Fibroblast of mammary gland (primary cell): ENCODE results near the gene SCAPER.

ENCODE experiments used
- DNase-seq: peaks from one replicate; pipeline ENCODE4 v3.0.0-alpha.2; 2010; ENCODE audit warnings: low read depth
- H3K4me3 ChIP-seq: 2 replicates; pipeline ENCODE4 v1.5.1; 2011; ENCODE audit warnings: low read depth, mild to moderate bottlenecking, low read length, moderate library complexity; ENCODE audit not compliant: control insufficient read depth
- TF ChIP-seq, protein P1 (sequence below): conservative IDR thresholded peaks from 2 replicates; pipeline ENCODE4 v1.5.1; 2011; ENCODE audit warnings: low read depth, low read length, inconsistent platforms; ENCODE audit not compliant: control insufficient read depth, insufficient read depth

SCAPER gene

DNA sequence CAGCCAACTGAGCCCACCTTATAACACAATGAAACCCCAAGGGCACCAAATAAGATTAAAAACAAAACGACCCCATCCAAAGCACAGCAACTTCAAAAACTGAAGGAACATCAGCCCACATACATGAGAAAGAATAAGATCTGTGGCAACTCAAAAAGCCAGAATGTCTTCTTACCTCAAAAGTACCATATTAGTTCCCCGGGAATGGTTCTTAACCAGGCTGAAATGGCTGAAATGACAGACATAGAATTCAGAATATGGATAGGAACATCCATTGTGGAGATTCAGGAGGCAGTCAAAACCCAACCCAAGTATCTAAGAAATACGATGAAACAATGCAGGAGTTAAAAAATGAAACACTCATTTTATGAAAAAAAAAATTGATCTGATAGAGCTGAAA is 222.3 kb downstream of the SCAPER start:
- DNase-seq, result no peak
- H3K4me3 ChIP-seq, result no peak overlapping the region
- TF ChIP-seq, protein P1, sequence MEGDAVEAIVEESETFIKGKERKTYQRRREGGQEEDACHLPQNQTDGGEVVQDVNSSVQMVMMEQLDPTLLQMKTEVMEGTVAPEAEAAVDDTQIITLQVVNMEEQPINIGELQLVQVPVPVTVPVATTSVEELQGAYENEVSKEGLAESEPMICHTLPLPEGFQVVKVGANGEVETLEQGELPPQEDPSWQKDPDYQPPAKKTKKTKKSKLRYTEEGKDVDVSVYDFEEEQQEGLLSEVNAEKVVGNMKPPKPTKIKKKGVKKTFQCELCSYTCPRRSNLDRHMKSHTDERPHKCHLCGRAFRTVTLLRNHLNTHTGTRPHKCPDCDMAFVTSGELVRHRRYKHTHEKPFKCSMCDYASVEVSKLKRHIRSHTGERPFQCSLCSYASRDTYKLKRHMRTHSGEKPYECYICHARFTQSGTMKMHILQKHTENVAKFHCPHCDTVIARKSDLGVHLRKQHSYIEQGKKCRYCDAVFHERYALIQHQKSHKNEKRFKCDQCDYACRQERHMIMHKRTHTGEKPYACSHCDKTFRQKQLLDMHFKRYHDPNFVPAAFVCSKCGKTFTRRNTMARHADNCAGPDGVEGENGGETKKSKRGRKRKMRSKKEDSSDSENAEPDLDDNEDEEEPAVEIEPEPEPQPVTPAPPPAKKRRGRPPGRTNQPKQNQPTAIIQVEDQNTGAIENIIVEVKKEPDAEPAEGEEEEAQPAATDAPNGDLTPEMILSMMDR, result no peak

DNA sequence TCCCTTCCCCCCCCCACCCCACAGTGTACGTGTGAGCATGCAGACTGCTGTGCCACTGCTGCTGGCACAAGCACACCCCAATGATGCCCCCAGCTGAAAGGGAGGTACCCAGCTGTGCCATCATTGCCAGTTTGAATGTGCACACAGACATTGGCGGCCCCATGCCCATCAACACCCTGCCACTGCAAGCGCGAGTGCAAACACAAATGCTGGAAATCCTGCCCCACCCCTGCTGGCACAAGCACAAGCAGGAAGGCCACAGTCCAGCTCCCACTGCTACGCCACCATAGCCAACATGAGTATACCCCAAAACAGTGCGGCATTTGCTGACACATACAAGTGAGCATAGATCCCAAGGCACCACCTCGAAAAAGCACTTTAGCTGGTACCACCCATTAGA is 222.9 kb downstream of the SCAPER start:
- no peak overlapping the region for H3K4me3 ChIP-seq
- DNase-seq, result no peak
- TF ChIP-seq, protein P1, result no peak

DNA sequence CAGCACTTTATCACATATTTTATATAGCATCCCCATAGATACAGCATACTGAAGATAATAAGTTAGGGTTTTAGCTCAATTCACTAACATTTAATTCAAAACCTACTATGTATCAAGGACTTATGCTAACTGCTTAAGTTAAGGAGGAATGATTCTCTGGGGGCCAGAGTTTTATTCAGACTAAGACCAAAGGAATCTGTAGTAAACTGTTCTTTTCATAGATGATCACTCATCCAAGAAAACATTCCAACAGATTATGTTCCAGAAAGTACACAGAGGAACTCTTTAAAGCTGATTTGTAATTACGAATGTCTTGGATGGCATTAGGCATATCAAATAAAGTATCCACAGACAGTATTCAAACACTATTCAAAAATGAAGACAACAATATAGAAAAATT is 226.4 kb downstream of the SCAPER start:
- DNase-seq, result peak; percentile 38
- H3K4me3 ChIP-seq, result no peak overlapping the region
- TF ChIP-seq, protein P1, result no peak

DNA sequence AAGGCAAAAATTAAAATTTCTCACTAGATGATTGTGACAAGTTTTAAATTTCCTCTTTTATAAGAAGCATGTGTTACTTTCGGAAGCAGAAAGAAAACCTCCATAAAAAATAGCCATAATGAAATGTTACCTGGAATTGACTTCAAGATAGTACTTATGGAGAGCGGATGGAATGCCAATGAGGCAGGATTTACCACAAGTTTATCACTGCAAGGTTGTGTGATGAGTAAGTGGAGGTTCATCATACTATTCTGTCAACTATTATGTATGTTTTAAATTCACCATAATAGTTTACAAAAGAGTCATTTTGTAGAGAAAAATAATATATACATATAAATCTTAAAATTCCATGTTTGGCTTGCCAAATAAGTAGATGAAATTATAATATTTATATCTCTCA is 230.3 kb downstream of the SCAPER start:
- DNase-seq, result peak; percentile 40
- TF ChIP-seq, protein P1, result no peak
- H3K4me3 ChIP-seq, result no peak overlapping the region

DNA sequence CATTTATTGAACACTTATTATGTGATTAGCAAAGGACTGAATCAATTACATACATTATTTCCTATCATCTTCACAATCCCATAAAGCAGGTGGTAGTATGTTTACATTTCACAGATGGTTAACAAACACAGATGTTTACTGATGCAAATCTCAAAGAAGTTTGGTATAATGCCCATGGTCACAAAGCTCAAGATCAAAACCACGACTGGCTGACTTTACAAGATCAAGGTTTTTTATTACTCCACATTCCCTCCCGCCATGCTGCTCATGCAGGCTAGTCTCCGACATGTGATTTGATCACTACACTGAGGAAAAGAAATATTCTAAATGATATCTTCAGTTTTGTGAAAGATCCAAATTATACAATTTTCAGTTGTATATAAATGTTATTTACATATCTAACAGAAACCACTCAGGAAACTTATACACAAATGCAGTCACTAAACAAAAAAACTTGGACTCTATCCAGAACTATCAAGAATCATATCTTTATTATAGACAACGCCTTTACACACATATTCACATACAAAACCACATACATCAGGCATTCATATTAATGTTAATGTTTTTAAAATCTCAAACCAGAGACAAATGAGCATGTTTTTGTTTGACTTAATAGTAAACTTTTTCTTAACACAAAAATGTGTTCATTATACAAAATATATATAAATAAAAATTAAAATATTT is 235.5 kb downstream of the SCAPER start:
- no peak overlapping the region for H3K4me3 ChIP-seq
- TF ChIP-seq, protein P1, result no peak
- no peak for DNase-seq

DNA sequence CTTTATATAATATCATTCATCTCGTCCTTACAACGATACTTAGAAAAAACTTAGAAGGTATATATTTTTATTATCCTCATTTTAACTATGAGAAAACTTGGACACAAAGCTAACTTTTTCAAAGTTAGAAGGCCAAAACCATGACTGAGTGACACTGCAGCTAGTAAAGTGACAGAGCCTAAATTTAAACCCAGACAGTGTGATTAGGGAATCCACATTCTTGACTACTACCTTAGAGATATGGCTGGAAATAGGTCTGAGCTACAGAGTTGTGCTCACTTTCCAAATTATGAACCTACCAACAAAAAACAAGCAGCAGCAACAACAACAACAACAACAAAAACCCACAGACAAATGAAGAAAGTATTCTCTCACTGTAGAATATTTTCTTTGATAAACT is 236.2 kb downstream of the SCAPER start:
- TF ChIP-seq, protein P1, result no peak
- no peak for DNase-seq

DNA sequence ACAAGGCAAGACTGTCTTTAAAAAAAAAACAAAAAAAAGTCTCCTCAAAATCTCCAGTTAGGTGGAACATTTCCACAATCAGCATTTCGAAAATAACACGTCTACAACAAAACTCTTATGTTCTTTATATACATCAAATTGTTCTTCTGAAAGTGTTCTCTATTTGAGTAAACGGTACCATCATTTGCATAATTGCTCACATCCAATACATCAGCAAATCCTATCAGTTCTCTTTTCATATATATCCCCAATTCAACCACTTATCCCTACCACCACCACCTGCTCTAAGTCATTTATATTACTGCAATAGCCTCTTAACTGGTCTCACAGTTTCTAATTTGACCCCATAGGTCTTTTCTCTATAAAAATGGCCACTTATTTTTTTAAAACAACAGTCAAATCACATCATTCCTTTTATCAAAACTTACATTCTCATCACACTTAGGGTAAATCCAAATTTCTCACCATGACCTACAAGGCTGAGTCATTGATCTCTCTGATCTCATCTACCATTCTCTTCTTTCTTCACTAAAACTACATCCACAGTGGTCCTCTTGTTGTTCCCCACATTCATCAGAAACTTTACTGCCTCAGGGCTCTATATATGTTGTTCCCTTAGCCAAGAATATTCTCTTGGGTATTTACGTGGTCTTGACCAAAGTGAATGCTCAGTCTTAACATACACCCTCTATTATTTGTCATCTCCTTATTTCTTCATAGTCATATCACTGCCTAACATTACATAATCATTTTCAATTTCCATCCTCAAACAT is 237.0 kb downstream of the SCAPER start:
- DNase-seq, result no peak
- H3K4me3 ChIP-seq, result no peak overlapping the region
- TF ChIP-seq, protein P1, result no peak

More for the DNA sequence above, 236.2 kb downstream of the SCAPER start:
- H3K4me3 ChIP-seq, result no peak overlapping the region
